Loucy (cell line): Measurements from ENCODE around the gene SAMHD1.
A peak's percentile ranks its signal among the peaks of the same experiment; 100 is the strongest.

Experiments used
- H2AFZ ChIP-seq: fragments of 200-600 bp; sonication (generic); 2 replicates; pipeline ENCODE4 v1.6.0; 2016; ENCODE audit warnings: antibody characterized with exemption, mild to moderate bottlenecking, low read length, moderate library complexity
- H3F3A ChIP-seq: fragments of 200-600 bp; 2 replicates; pipeline ENCODE4 v1.6.0; 2016; ENCODE audit warnings: antibody characterized with exemption, low read depth, mild to moderate bottlenecking
- H3K27me3 ChIP-seq: fragments of 200-600 bp; sonication (generic); 2 replicates; pipeline ENCODE4 v1.6.1; 2014; ENCODE audit warnings: low read length, mild to moderate bottlenecking; ENCODE audit not compliant: insufficient read depth, poor library complexity, severe bottlenecking
- H3K36me3 ChIP-seq: fragments of 200-600 bp; sonication (generic); 2 replicates; pipeline ENCODE4 v1.6.1; 2016; ENCODE audit warnings: low read length; ENCODE audit not compliant: insufficient read depth
- H3K4me1 ChIP-seq: fragments of 200-600 bp; sonication (generic); 2 replicates; pipeline ENCODE4 v1.5.1; 2014; ENCODE audit warnings: low read length, mild to moderate bottlenecking; ENCODE audit not compliant: insufficient read depth, poor library complexity, severe bottlenecking
- H3K4me2 ChIP-seq: fragments of 200-600 bp; sonication (generic); 2 replicates; pipeline ENCODE4 v1.6.0; 2014; ENCODE audit warnings: antibody characterized with exemption, low read length, low read depth, mild to moderate bottlenecking; ENCODE audit not compliant: poor library complexity, severe bottlenecking
- H3K4me3 ChIP-seq: fragments of 200-600 bp; sonication (generic); 2 replicates; pipeline ENCODE4 v1.5.1; 2014; ENCODE audit warnings: low read length, mild to moderate bottlenecking, mixed read lengths; ENCODE audit not compliant: poor library complexity, severe bottlenecking
- H3K79me2 ChIP-seq: fragments of 200-600 bp; sonication (generic); 2 replicates; pipeline ENCODE4 v1.6.1; 2014; ENCODE audit warnings: low read length; ENCODE audit not compliant: insufficient read depth
- H3K9ac ChIP-seq: fragments of 200-600 bp; sonication (generic); 2 replicates; pipeline ENCODE4 v1.6.0; 2014; ENCODE audit warnings: mild to moderate bottlenecking, low read depth, low read length, moderate library complexity; ENCODE audit not compliant: poor library complexity, severe bottlenecking
- H3K9me2 ChIP-seq: fragments of 200-600 bp; sonication (generic); replicated peaks from 2 replicates; pipeline ENCODE4 v1.6.1; 2016; ENCODE audit warnings: low read depth, low read length, mixed read lengths
- H3K9me3 ChIP-seq: fragments of 200-600 bp; sonication (generic); 2 replicates; pipeline ENCODE4 v1.6.1; 2014; ENCODE audit warnings: mild to moderate bottlenecking, antibody characterized with exemption, low read length, low read depth; ENCODE audit not compliant: insufficient read depth
- H4K20me1 ChIP-seq: fragments of 200-600 bp; sonication (generic); 2 replicates; pipeline ENCODE4 v1.6.0; 2014; ENCODE audit warnings: antibody characterized with exemption, low read length, mild to moderate bottlenecking; ENCODE audit not compliant: insufficient read depth, poor library complexity, severe bottlenecking
- CTCF ChIP-seq: fragments of 200-600 bp; sonication (generic); conservative IDR thresholded peaks from 2 replicates; pipeline ENCODE4 v1.5.1; 2014; ENCODE audit warnings: mild to moderate bottlenecking, antibody characterized with exemption, low read length
- EZH2phosphoT487 ChIP-seq: fragments of 200-600 bp; IDR thresholded peaks from 2 replicates; pipeline ENCODE4 v1.6.1; 2018; ENCODE audit warnings: antibody characterized with exemption, mild to moderate bottlenecking, moderate library complexity, borderline replicate concordance

SAMHD1 gene

GRCh38 chr20:36859700-36860330, 91.7 kb downstream of the SAMHD1 start:
- H3K79me2 ChIP-seq: peaks cover 30% of the 10 kb centered on the region; the same call in 1 of the 2 replicates
- H2AFZ ChIP-seq: no peak overlapping the region
- H3K9me3 ChIP-seq: no peaks in the 10 kb centered on the region
- H3K9me2 ChIP-seq: no peaks in the 10 kb centered on the region
- H4K20me1 ChIP-seq: peaks cover 21% of the 10 kb centered on the region
- H3F3A ChIP-seq: 0 out of 2 replicates have a peak, but pooled peaks cover 6% of the 10 kb centered on the region
- TF ChIP-seq EZH2phosphoT487: no peak
- no peak for TF ChIP-seq CTCF
- peak overlapping the region; percentile 91 for H3K4me2 ChIP-seq
- no peaks in the 10 kb centered on the region for H3K36me3 ChIP-seq
- peaks cover 44% of the 10 kb centered on the region for H3K4me1 ChIP-seq
- H3K27me3 ChIP-seq: no peaks in the 10 kb centered on the region
- H3K9ac ChIP-seq: peak overlapping the region; percentile 63
- peak overlapping the region; percentile 68 for H3K4me3 ChIP-seq

GRCh38 chr20:36859282-36859555, 92.3 kb downstream of the SAMHD1 start:
- Histone ChIP-seq H2AFZ (no peak overlapping the region), H3K9me2 (no peaks in the 10 kb centered on the region), H3K4me1 (peaks cover 44% of the 10 kb centered on the region), H3K4me2 (peak overlapping the region; percentile 91), H3K9ac (peak overlapping the region; percentile 63), H3F3A (0 out of 2 replicates have a peak, but pooled peaks cover 6% of the 10 kb centered on the region), H3K79me2 (peaks cover 30% of the 10 kb centered on the region; the same call in 1 of the 2 replicates), H3K9me3 (no peaks in the 10 kb centered on the region), H3K36me3 (no peaks in the 10 kb centered on the region), H3K27me3 (no peaks in the 10 kb centered on the region), H4K20me1 (peaks cover 21% of the 10 kb centered on the region), H3K4me3 (no peak overlapping the region)
- TF ChIP-seq CTCF (no peak), EZH2phosphoT487 (no peak)

- H3K4me2 ChIP-seq: peak overlapping the region; percentile 29
- TF ChIP-seq EZH2phosphoT487 (no peak), CTCF (no peak)
- H3F3A ChIP-seq: 0 out of 2 replicates have a peak, but pooled peaks cover 6% of the 10 kb centered on the region
- H3K9ac ChIP-seq: no peak overlapping the region
- peaks cover 24% of the 10 kb centered on the region; the same call in 1 of the 2 replicates for H3K79me2 ChIP-seq
- peaks cover 39% of the 10 kb centered on the region for H3K4me1 ChIP-seq
- no peaks in the 10 kb centered on the region for H3K9me2 ChIP-seq
- no peaks in the 10 kb centered on the region for H3K9me3 ChIP-seq
- peaks cover 21% of the 10 kb centered on the region for H4K20me1 ChIP-seq
- no peaks in the 10 kb centered on the region for H3K27me3 ChIP-seq
- no peak overlapping the region for H3K4me3 ChIP-seq
- H2AFZ ChIP-seq: no peak overlapping the region
- H3K36me3 ChIP-seq: no peaks in the 10 kb centered on the region
Measured at GRCh38 chr20:36856691-36857635, 94.5 kb downstream of the SAMHD1 start.
